Measurements from ENCODE around the gene NIFK.

DNA sequence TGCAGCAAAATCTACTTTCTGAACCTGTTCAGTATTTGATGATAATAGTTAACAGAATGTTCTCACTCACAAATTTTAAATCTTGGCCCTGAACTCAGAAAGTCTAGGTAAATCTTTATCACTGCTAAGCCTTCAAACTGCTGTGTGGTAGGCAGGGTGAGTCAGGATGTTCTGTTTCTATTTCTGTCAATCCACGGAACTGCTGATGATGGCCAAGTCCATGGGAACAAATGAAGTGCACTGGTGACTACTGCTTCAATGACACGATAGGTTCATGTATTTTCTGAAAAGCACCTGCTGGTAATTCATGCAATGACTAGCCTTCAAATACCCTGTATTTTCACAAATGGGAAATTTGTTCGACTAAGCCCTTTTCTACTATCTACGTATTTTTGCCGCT is 14.2 kb downstream of the NIFK start:
- TF ChIP-seq, protein P1, sequence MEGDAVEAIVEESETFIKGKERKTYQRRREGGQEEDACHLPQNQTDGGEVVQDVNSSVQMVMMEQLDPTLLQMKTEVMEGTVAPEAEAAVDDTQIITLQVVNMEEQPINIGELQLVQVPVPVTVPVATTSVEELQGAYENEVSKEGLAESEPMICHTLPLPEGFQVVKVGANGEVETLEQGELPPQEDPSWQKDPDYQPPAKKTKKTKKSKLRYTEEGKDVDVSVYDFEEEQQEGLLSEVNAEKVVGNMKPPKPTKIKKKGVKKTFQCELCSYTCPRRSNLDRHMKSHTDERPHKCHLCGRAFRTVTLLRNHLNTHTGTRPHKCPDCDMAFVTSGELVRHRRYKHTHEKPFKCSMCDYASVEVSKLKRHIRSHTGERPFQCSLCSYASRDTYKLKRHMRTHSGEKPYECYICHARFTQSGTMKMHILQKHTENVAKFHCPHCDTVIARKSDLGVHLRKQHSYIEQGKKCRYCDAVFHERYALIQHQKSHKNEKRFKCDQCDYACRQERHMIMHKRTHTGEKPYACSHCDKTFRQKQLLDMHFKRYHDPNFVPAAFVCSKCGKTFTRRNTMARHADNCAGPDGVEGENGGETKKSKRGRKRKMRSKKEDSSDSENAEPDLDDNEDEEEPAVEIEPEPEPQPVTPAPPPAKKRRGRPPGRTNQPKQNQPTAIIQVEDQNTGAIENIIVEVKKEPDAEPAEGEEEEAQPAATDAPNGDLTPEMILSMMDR (IDR thresholded peaks at IDR 0.05) = no peak
- TF ChIP-seq EZH2 (IDR thresholded peaks at IDR 0.05; ENCODE audit: borderline replicate concordance, insufficient read depth, low read depth, low read length, poor library complexity, severe bottlenecking) = no peak
